Right lobe of liver (tissue), 4 donors: ENCODE measurements around the gene WDSUB1.

Experiments
- CTCF ChIP-seq, 4 donors: fragments of 200-600 bp in 3 of 4; fragments of 450-650 bp in 1 of 4; IDR thresholded peaks; one replicate each; pipeline versions ENCODE4 v1.5.1 to v1.8.0; 2016 to 2022; ENCODE audit warnings: antibody characterized with exemption in 4 of 4, mild to moderate bottlenecking in 2 of 4
- POLR2A ChIP-seq: fragments of 450-650 bp; IDR thresholded peaks from one replicate; pipeline ENCODE4 v1.6.1; 2017; ENCODE audit warnings: antibody characterized with exemption, mild to moderate bottlenecking
- donor health status: DM: no; HTN: no; CAD: no.
- donor health status: DM: no; HTN: no; CAD: no.
- donor health status: DM: no; HTN: yes; CAD: no.

GRCh38 chr2:159243529-159243928 lies 43.0 kb downstream of the WDSUB1 start:
- no peak for TF ChIP-seq POLR2A
- TF ChIP-seq CTCF (IDR thresholded peaks at IDR 0.05) = no peak
